Activated naive CD8-positive, alpha-beta T cell (primary cell): Measurements from ENCODE around the gene XNDC1N.

Source experiments
- H3K27ac Mint-ChIP-seq: one replicate; pipeline ENCODE4 v1.8.0; 2021; ENCODE audit warnings: mixed read lengths
- H3K27me3 Mint-ChIP-seq: one replicate; pipeline ENCODE4 v1.8.0; 2021; ENCODE audit warnings: mixed read lengths
- H3K36me3 Mint-ChIP-seq: one replicate; pipeline ENCODE4 v1.8.0; 2021; ENCODE audit warnings: mixed read lengths
- H3K4me1 Mint-ChIP-seq: one replicate; pipeline ENCODE4 v1.8.0; 2021; ENCODE audit warnings: low read depth, mixed read lengths
- H3K4me3 Mint-ChIP-seq: one replicate; pipeline ENCODE4 v1.8.0; 2021; ENCODE audit warnings: mild to moderate bottlenecking, mixed read lengths
- H3K9me3 Mint-ChIP-seq: one replicate; pipeline ENCODE4 v1.8.0; 2021; ENCODE audit warnings: low read depth, mixed read lengths

XNDC1N gene

DNA sequence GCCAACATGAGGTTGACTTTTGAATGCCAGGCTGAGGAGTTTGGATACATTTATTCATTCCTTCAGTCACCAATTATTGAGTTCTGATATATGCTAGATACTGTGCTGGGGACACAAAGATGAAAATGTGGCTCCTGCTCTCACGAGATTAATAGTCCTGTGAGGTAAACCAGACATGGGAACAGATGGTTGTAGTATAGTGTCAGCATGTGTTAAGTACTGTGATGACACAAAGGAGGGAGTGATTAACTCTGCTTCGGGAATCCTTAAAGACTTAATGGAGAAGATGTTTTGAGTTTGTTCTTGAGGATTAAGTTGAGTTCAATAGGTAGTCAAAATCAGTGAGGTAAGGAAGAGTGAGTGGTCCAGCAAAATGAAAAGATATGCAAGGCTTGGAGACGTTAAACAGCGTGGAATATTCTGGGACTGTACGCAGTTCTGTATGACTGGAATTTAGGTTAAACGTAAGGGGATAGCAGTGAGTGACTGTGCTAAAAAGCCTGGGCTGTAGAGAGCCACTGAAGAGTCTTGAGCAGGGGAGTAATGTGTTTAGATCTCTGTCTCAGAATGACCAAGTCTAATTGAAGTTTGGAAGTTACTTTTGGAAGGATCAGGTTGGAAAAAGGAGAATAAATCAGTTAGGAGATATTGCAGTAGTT lies 12.3 kb upstream of the XNDC1N start:
- Mint-ChIP-seq H3K27ac (no peak overlapping the region), H3K36me3 (peaks cover 10% of the 10 kb centered on the region), H3K4me1 (peaks cover 4% of the 10 kb centered on the region), H3K9me3 (no peaks in the 10 kb centered on the region), H3K27me3 (no peaks in the 10 kb centered on the region), H3K4me3 (no peak overlapping the region)

DNA sequence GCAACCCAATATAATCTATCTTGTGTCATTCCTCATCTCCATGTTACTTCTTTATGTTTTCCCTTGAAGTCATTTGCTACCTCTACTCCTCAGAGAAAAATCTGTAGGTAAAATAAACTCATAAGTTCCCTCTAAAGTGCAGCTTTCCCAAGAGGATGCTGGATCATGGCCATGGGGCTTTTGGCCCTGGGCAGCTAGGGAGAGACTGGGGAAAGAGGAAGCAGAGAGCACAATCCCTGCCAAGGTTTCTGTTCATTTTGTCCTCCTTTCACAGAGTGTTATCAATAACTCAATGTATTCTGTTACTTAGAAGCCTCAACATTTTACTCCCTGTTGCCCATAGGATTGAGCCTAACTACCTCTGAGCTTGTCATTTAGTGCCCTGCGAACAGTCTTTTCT lies 9.4 kb upstream of the XNDC1N start:
- H3K9me3 Mint-ChIP-seq, result no peaks in the 10 kb centered on the region
- H3K4me3 Mint-ChIP-seq, result no peak overlapping the region
- H3K36me3 Mint-ChIP-seq, result peaks cover 10% of the 10 kb centered on the region
- H3K27ac Mint-ChIP-seq, result no peak overlapping the region
- H3K4me1 Mint-ChIP-seq, result peaks cover 14% of the 10 kb centered on the region
- H3K27me3 Mint-ChIP-seq, result no peaks in the 10 kb centered on the region

DNA sequence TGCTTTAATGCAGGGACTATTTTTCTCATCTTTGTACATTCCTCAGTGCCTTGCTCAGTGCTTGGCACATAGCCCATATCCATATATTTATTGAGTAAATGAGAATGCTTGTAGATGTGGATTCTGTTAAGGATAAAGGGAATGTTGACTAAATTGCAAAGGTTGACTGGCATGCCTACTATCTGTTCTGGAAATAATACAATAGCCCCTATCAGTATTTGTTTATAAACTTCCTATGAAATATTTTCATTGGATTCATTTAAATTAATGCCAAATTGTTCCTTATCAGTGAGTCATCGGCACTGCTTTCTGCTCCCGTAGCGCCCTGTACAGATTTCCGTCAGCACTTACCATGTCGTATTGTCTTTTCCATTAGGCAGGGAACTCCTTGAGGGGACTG lies 8.4 kb upstream of the XNDC1N start:
- Mint-ChIP-seq H3K36me3 (peaks cover 10% of the 10 kb centered on the region), H3K4me1 (peaks cover 21% of the 10 kb centered on the region), H3K27ac (no peak overlapping the region), H3K9me3 (no peaks in the 10 kb centered on the region), H3K4me3 (no peak overlapping the region), H3K27me3 (no peaks in the 10 kb centered on the region)

DNA sequence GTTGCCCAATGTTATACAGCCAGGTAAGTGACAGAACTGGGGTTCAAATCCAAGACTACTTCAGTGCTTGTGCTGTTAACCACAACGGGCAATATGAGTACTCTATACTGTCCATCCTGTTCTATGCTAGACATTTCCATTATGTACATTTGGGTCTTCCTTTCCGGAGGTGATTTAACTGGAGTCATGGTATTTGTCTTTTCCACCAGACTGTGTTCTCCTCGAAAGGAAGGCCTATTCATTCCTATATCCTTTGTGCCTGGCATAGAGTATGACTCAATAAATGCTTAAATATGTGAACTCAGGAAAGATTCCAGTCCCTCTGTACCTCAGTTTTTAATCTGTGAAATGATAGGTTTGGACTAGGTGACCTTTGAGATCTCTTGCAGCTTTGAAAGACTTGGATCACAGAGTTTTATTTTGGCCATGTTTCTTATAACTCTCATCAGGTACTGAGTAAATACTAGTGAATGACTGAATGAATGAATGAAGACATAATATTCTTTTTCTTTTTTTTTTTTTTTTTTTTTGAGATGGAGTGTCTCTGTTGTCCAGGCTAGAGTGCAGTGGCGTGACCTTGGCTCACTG lies 7.0 kb upstream of the XNDC1N start:
- no peaks in the 10 kb centered on the region for H3K27me3 Mint-ChIP-seq
- no peak overlapping the region for H3K27ac Mint-ChIP-seq
- peaks cover 10% of the 10 kb centered on the region for H3K36me3 Mint-ChIP-seq
- no peak overlapping the region for H3K4me3 Mint-ChIP-seq
- no peaks in the 10 kb centered on the region for H3K9me3 Mint-ChIP-seq
- H3K4me1 Mint-ChIP-seq, result peaks cover 35% of the 10 kb centered on the region

DNA sequence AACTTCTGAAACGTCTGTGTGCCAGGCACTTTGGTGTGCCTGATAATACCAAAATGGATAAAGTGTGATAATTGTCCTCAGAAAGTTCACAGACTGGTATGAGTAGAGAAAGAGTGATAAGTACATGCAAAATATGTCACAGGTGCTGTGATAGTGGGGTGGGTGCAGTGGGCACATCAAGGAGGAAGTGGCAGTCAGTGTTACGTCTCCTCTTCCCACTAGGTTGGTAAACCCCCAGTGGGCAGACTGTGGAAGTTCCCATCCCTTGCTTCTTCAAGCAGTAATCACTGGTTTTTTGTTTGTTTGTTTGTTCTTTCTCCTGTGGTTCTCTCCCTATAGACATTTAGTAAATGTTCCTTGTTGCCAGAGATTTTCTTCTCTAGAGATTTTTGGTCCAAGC lies 5.8 kb upstream of the XNDC1N start:
- Mint-ChIP-seq H3K27me3 (no peaks in the 10 kb centered on the region), H3K4me3 (peak overlapping the region; percentile 6), H3K27ac (peak overlapping the region; percentile 59), H3K36me3 (peaks cover 9% of the 10 kb centered on the region), H3K4me1 (peaks cover 47% of the 10 kb centered on the region), H3K9me3 (no peaks in the 10 kb centered on the region)

DNA sequence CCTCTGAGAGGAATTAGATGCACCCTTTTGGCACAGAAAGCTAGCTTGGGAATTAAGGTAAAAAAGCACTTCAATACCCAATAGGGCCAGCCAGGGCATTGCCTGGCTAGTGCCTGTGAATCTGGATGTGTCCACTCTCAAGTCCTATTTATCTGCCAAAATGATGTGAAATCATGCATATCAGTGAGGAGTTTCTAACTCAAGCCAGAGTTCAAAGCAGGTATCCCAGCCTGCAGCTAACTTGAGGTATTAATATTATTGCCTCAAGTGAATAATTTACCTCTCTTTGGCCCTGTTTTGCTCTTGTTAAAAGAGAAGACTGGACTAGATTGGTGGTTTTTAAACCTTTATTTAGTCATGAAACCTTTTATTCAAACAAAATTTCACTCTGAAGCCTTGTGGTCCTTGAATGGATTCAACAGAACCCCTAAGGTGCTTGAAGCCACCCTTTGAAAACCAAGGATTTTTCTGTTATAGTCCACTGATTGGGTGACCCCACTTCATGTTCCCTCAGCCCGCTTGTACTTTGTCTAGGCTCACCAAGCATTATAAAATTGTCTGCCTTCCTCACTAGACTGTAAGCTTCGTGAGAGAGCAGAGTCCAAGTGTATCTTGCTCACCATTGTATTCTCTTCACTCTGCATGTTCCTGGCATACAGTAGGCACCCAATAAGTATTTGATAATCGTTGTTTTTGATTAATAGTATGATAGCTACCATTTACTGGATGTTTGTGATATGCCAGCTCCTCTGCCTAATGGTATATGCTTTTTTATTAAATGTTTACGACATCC lies 4.9 kb upstream of the XNDC1N start:
- H3K27me3 Mint-ChIP-seq, result no peaks in the 10 kb centered on the region
- no peak overlapping the region for H3K27ac Mint-ChIP-seq
- H3K4me1 Mint-ChIP-seq, result peaks cover 52% of the 10 kb centered on the region
- no peak overlapping the region for H3K4me3 Mint-ChIP-seq
- H3K36me3 Mint-ChIP-seq, result peaks cover 9% of the 10 kb centered on the region
- H3K9me3 Mint-ChIP-seq, result no peaks in the 10 kb centered on the region

DNA sequence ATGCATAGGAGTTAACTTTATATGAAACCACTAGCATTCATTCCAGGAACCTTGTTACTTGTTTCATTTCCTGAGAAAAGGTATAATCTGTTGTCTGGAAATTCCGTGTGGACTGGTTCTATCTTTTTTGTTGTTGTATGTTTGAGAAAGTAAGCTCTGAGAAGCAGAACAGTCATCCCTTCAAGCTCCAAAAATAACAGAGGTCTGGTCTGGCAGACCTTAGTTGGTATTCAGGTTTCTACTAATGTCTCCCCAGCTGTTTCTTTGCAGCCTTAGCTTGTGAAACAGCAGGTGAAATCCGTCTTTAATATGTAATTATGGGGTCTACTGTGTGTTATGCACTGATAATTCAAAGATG lies 2.8 kb upstream of the XNDC1N start:
- Mint-ChIP-seq H3K9me3 (no peaks in the 10 kb centered on the region), H3K36me3 (peaks cover 2% of the 10 kb centered on the region), H3K27ac (peak overlapping the region; percentile 24), H3K4me1 (peaks cover 64% of the 10 kb centered on the region), H3K4me3 (peak overlapping the region; percentile 100), H3K27me3 (no peaks in the 10 kb centered on the region)

DNA sequence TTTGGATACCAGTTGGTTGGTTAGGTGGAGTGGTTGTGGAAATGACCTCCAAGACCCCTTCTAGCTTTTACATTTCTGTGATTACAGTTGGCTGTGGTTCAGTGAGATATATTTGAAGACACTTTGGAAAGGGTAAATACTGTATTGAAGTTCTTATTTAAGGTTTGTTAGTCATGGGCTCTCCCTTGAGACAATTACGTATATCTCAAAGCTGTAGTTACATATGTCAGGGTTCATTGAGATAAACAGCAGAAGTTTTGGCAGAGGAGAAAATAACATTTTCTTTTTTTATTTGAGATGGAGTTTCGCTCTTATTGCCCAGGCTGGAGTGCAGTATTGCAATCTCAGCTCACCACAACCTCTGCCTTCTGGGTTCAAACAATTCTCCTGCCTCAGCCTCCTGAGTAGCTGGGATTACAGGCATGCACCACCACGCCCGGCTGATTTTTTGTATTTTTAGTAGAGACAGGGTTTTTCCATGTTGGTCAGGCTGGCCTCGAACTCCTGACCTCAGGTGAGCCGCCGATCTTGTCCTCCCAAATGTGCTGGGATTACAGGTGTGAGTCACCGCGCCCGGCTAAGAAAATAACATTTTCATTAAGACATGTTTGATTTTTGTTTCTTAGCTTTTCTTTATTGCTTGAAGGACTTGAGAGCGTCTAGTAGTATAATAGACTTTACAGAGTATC lies 2.3 kb upstream of the XNDC1N start:
- H3K4me1 Mint-ChIP-seq, result peaks cover 64% of the 10 kb centered on the region
- H3K9me3 Mint-ChIP-seq, result no peaks in the 10 kb centered on the region
- H3K27me3 Mint-ChIP-seq, result no peaks in the 10 kb centered on the region
- H3K36me3 Mint-ChIP-seq, result peaks cover 2% of the 10 kb centered on the region
- peak overlapping the region; percentile 100 for H3K4me3 Mint-ChIP-seq
- peak overlapping the region; percentile 70 for H3K27ac Mint-ChIP-seq

DNA sequence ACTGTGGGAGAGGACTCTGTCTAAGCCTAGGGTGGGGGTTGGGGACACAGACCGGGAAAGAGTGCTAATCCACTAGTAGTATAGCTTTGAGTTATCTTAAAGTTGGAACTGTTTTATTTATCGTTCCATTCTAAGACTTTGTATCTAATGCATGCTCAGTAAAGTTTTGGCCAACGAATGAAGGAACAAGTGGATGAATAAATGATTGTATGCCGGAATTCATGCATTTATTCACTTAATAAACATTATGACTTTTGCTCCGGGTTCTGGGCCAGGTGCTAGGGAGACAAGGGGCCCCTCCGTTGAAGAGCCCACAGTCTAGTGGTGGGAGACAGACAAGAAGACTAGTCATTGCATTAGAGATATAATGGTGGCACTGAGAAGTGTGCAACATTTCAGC lies 1.1 kb upstream of the XNDC1N start:
- no peaks in the 10 kb centered on the region for H3K27me3 Mint-ChIP-seq
- no peaks in the 10 kb centered on the region for H3K9me3 Mint-ChIP-seq
- peaks cover 2% of the 10 kb centered on the region for H3K36me3 Mint-ChIP-seq
- peak overlapping the region; percentile 100 for H3K4me3 Mint-ChIP-seq
- peak overlapping the region; percentile 100 for H3K27ac Mint-ChIP-seq
- peaks cover 61% of the 10 kb centered on the region for H3K4me1 Mint-ChIP-seq

DNA sequence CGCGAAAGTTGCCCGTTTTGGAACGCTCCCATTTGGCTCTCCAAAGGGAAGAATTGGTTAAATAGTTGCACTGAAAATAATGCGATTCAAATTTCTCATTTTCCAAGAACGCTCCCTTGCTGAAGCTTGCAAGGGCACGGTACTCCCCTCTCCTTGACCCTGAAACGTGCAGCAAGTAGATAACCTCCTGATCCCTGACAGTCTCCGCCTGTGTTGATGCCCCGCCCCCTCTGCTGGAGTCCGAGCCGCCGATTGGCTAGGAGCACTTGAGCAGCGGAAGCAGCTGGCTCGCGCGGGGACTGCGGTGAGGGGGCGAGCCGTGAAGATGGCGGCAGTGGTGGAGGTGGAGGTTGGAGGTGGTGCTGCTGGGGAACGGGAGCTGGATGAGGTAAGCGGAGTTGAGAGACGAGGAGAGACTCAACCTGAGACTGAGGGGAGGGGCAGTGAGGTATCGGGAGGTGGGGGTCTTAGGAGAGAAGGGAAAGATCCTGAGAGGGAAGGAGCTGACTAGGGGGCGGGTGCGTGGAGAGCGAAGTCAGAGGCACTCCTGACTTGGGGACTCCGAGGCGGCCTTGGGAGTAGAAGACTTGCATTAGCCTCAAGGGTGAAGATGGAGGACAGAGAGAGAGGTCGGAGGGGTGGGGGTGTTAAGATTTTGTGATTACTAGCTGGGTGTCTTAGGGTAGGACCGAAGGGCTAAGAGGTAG lies 496 bp upstream of the XNDC1N start, which contains the start of gene RNF121:
Gene RNF121 (plus strand): TSS at position 310 of the 707 bp plus-strand sequence. CDS start 16 bp downstream, at position 326.
- H3K27ac Mint-ChIP-seq, result peak within 1 kb of the TSS; percentile 100
- no peaks in the 10 kb centered on the region for H3K9me3 Mint-ChIP-seq
- H3K36me3 Mint-ChIP-seq, result peaks cover 2% of the 10 kb centered on the region
- H3K4me3 Mint-ChIP-seq, result peak within 1 kb of the TSS; percentile 100
- peaks cover 55% of the 10 kb centered on the region for H3K4me1 Mint-ChIP-seq
- no peaks in the 10 kb centered on the region for H3K27me3 Mint-ChIP-seq

DNA sequence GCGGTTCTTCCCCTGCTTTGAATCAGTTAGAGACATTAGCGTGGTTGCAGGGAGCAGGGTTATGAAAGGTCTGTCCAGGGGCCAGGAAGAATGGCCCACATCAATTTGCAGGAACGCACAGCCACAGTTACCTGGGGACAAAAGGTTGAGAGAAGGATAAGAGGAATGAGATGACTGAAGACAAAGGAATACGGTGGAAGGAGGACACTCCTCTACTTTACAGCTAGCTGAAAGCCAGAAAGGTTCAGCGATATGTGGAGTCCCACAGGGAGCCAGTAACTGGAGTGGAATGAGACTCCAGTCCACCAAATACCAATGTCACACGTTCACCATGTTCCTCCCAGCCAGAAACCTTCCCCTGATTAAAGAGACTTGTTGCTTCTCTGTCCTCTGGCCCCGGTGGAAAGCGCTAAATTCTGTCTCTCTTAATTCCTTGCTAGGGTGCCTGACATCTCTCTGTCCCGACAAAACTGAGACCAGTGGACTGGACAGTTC lies 10.7 kb downstream of the XNDC1N start:
- peaks cover 21% of the 10 kb centered on the region for H3K36me3 Mint-ChIP-seq

DNA sequence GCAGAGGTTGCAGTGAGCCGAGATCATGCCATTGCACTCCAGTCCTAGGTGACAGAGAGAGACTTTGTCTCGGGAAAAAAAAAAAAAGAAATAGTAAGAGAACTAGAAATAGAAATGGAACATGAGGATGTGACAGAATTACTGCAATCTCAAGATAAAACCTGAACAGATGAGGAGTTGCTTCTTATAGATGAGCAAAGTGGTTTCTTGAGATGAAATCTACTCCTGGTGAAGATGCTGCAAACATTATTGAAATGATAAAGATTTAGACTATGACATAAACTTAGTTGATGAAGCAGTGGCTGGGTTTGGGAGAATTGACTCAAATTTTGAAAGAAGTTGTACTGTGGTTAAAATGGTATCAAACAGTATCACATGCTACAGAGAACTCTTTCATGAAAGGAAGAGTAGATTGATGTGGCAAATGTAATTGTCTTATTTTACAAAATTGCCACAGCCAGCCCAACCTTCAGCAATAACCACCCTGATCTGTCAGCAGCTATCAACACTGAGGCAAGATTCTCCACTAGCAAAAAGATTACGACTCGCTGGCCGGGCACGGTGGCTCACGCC lies 13.7 kb downstream of the XNDC1N start:
- peaks cover 30% of the 10 kb centered on the region for H3K36me3 Mint-ChIP-seq
- peaks cover 10% of the 10 kb centered on the region for H3K4me1 Mint-ChIP-seq
- no peak overlapping the region for H3K27ac Mint-ChIP-seq
- no peak overlapping the region for H3K4me3 Mint-ChIP-seq
- H3K27me3 Mint-ChIP-seq, result no peaks in the 10 kb centered on the region
- H3K9me3 Mint-ChIP-seq, result no peaks in the 10 kb centered on the region

More for the DNA sequence above, 10.7 kb downstream of the XNDC1N start:
- no peak overlapping the region for H3K4me3 Mint-ChIP-seq
- no peaks in the 10 kb centered on the region for H3K27me3 Mint-ChIP-seq
- no peaks in the 10 kb centered on the region for H3K4me1 Mint-ChIP-seq
- H3K9me3 Mint-ChIP-seq, result no peaks in the 10 kb centered on the region
- H3K27ac Mint-ChIP-seq, result no peak overlapping the region

DNA sequence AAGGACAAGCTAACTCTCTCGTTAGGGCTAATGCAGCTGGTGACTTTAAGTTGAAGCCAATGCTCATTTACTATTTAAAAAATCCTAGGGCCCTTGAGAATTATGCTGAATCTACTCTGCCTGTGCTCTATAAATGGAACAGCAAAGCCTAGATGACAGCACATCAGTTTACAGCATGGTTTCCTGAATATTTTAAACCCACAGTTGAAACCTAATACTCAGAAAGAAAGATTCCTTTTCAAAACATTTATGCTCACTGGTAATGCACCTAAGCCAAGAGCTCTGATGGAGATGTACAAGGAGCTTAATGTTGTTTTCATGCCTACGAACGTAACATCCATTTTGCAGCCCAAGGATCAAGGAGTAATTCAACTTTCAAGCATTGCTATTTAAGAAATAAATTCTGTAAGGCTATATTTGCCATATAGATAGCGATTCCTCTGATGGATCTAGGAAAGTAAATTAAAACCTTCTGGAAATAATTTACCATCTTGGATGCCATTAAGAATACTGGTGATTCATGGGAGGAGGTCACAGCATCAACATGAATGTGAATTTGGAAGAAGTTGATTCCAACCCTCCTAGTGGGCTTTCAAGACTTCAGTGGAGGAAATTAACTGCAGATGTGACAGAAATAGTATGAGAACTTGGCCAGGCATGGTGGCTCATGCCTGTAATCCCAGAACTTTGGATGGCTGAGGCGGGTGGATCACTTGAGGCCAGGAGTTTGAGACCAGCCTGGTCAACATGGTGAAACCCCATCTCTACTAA lies 14.5 kb downstream of the XNDC1N start:
- H3K36me3 Mint-ChIP-seq, result peaks cover 28% of the 10 kb centered on the region
- no peak overlapping the region for H3K4me3 Mint-ChIP-seq
- H3K27ac Mint-ChIP-seq, result no peak overlapping the region
- no peaks in the 10 kb centered on the region for H3K27me3 Mint-ChIP-seq
- H3K4me1 Mint-ChIP-seq, result peaks cover 10% of the 10 kb centered on the region
- no peaks in the 10 kb centered on the region for H3K9me3 Mint-ChIP-seq
